GM21737 (cell line): ENCODE measurements around the gene HERPUD1.
"Not testable (repeated sequence)": the region's sequence is repeated elsewhere in the genome, so short reads cannot be mapped to it uniquely, and the experiment has no call there.

Experiments
- ATAC-seq: cut with Tn5 transposase; IDR thresholded peaks from one replicate; pipeline ENCODE4 v1.9.1; 2021; ENCODE audit warnings: mild to moderate bottlenecking, moderate library complexity; ENCODE audit not compliant: unreplicated experiment

The HERPUD1 gene

DNA sequence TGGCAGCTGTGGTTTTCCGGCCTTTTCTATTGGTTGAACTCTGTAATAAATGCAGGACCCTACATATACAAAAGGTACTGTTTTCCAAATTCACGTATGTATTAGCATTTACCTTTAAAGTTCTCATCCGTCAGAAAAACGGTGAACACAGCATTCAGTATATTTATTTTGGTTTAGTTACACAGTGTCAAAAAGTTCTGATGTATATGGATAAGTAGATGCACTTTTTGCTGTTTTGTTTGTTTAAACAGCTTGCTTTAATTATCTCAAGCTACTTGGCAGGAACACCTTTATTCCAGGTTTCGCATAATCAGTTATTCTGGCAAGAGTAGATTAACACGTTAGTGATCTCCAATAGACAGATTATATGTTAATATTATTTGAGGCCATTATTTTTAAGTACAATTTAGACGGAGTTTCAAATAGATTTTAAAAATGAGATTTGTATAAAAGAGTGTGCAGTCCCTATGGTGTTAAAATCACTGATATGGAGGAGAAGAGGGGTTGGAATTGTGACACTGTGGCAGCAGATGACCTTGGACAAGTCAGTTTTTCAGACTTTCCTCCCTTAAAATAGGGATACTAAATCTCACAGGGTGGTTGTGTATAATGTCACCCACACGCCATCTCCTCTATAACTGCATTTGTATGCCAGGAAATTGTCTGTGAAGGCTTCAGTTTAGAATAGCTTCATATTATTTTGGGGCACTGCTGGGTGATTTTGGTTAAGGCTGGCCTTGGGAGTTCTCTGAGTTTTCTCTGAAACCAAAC, 2.1 kb downstream of the HERPUD1 start:
- ATAC-seq = no peak

DNA sequence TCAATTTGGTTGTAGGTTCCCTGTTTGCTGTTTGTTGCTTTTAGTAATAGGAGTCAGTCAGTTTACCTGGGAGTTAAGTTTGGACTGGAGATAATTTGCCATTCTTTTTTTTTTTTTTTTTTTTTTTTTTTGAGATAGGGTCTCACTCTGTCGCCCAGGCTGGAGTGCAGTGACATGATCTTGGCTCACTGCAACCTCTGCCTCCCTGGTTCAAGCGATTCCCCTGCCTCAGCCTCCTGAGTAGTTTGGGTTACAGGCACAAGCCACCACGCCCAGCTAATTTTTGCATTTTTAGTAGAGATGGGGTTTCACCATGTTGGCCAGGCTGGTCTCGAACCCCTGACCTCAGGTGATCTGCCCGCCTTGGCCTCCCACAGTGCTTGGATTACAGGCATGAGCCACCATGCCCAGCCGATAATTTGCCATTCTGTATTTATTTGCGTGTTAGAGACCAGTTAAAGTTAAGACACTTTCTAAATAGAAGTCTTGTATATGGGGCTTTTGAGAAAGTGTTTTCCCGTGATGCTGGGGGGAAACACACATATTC, 2.7 kb downstream of the HERPUD1 start:
- not testable (repeated sequence) for ATAC-seq

- no peak for ATAC-seq
Measured at GRCh38 chr16:56935201-56935600, 3.3 kb downstream of the HERPUD1 start.

- ATAC-seq = no peak
Measured at GRCh38 chr16:56936491-56936890, 4.5 kb downstream of the HERPUD1 start.

DNA sequence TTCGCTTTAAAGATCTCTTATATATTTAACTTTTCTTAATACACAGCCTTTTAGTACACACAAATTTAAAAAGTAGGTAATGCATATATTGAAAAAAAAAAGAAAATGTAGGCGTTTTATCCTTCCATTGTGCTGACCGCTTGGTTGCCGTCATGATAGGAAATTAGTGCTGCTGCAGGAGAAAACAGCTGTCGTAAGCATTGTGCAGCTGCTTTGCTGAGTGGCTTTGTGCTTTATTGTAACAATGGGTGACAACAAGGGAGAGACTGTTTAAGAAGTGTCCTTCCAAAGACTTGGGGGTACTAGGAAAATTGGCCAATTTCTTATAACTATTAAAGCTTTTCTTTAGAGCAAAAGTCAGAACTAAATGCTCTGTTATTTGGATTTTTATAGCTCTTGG, 5.0 kb downstream of the HERPUD1 start:
- ATAC-seq = no peak

GRCh38 chr16:56938664-56939513, 6.9 kb downstream of the HERPUD1 start:
- no peak for ATAC-seq

DNA sequence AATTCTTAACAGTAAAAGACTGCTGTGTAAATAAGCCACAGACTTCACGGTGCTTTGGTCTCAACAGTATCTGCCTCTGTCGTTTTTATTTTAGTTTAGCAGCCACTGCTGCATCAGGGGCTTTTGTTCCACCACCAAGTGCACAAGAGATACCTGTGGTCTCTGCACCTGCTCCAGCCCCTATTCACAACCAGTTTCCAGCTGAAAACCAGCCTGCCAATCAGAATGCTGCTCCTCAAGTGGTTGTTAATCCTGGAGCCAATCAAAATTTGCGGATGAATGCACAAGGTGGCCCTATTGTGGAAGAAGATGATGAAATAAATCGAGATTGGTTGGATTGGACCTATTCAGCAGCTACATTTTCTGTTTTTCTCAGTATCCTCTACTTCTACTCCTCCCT, 7.9 kb downstream of the HERPUD1 start:
- no peak for ATAC-seq

DNA sequence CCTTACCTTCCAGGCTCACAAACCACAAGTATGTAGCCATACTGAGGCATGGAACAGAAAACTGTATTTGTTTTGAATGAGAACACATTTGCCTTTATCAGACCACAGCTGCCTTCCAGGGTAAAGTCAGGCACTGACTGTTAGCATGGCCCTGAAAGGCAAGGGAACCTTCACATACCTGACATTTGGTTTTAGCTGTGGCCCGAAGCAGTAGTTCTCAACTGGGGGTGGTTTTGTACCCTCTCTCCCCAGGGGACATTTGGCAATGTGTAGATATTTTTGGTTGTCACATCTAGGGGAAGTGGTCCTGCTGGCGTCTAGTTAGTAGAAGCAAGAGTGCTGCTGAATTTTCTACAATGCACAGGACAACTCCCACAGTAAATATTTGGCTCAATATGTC, 9.2 kb downstream of the HERPUD1 start:
- ATAC-seq = no peak

GRCh38 chr16:56941856-56942331, 10.0 kb downstream of the HERPUD1 start:
- no peak for ATAC-seq

DNA sequence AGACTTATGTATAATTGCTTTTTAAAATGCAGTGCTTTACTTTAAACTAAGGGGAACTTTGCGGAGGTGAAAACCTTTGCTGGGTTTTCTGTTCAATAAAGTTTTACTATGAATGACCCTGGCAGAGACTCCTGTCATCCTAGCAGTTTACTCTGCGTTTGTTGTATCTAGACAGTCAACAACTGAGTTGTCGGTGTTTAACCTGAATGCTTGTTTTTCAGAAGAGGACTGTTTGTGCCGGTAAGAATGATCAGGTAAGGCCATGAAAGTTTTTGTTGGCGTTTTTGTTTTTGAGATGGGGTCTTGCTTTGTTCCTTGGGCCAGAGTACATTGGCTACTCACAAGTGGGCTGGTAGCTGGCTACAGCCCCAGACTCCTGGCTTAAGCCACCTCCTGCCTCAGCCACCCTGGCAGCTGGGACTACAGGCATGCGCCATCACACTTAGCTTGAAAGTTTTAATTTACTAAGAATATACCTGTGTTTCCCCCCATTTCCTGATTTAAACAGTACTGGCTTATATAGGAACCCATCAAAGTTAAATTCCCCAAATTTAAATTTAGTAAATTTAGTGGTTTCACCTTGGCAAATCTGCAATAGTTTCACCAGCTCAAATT, 11.9 kb downstream of the HERPUD1 start:
- ATAC-seq = no peak

DNA sequence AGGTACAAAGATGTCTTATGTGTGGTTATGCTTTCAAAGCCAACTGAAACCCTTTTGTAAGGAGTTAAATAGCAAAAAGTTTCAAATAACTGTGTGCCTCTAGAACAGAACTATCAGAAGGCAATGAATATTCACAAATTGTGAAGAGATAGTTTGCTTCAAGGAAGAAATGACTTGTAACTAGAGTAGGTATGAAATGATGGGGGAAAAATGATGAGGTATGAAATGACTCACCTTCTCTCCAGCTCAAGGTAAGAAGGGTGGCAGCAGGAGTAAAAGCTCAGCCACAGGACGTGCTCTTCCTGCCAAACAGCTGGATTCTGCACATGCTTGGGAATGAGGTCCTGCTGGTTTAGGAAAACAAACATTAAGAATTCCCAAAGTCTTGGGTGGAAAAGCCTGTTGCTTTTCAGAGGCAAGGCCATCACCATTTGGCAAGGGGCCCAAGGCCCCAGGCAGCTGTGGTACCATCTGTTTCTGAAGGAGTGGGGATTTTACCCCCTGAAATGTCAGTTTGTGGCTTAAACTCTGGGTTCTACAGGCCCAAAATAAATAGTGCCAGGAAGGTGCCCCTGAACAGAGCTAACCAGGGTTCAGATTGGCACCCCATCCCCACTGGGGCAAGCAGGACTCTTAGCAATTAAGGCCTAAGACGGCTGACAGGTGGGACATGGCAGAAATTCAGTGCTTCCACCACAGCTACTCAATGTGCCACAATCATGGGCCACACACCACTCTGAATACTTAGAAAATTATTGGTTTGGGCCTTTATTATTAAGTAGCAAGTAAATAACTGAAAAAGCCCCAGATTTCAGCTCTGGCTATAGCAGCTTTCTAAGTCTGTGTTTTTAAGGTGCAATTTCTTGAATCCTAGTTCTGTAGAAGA, 13.3 kb downstream of the HERPUD1 start:
- ATAC-seq = peak; percentile 31

DNA sequence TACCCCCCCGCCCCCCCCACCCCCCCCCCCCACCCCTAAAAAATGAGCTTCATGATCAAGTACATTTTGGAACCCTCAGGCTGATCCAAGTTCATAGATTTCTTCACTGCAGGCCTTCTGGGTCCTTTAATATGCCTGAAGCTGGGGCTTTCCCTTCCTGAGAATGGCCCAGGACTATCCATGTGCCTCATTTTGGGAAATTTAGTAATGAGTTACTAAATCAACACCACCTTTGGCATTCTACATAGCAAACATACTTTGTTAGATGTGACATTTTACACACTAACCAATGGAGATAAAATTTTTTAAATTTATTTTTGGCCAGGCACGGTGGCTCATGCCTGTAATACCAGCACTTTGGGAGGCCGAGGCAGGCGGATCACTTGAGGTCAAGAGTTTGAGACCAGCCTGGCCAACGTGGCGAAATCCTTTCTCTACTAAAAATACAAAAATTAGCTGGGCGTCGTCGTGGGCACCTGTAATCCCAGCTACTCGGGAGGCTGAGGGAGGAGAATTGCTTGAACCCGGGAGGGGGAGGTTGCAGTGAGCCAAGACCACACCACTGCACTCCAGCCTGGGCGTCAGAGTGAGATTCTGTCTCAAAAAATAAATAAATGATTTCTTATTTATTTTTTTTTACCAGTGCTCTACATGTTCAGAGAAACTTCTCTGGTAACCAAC, 14.0 kb downstream of the HERPUD1 start:
- ATAC-seq = no peak

DNA sequence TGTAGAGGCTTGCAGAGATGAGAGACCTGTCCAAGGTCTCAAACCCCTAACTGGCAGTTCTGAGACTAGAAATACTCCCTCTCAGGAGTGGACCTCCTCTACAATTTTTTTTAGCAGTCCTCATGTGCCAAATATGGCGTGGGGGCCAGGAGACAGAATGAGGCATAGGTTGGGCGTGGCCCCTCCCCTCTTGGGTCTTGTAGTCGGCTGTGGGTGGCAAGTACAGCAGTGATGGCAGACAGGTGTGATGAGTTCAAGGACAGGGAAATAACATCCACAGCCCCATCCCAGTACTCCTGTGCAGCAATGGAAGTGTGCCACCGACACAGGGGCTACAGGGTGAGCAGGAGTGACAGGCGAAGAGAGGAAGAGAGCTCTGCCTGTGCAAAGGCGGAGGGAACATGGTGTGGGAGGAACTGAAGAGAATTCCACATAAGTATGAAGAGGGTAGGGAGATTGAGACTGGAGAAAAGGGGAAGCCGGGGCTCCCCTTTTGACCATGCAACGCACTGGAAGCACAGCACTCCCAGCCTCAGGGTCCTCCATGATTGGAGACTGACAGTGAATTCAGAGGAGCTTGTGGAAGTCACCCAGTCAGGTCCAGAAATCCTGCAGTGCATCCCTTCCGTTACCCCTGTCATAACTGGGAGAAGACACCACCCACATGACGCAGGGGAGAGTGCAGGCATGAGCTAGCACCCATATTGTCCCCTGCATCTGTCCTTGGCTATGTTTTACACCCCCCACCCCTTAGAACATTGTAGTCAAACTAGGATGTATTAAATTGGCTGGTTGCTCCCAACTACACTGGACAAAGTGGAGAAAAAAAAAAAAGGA, 15.0 kb downstream of the HERPUD1 start:
- no peak for ATAC-seq

DNA sequence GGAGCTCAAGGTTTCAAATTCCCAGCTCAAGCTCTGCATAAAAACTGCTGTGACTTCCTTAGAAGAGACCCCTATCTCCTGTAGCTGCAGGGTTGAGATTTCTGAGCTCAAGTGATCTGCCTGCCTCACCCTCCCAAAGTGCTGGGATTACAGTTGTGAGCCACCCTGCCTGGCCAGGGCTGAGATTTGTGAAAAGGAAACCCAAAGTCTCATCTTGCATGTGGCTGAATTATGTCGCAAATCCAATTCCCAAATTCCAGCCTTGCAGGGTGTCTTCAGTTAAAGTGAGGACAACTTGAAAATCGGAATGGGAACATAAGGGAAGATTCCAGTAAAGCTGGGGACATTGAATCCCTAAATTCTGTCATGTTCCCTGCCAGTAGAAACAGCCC, 15.7 kb downstream of the HERPUD1 start:
- no peak for ATAC-seq

- ATAC-seq = no peak
Measured at GRCh38 chr16:56948234-56948633, 16.3 kb downstream of the HERPUD1 start.

DNA sequence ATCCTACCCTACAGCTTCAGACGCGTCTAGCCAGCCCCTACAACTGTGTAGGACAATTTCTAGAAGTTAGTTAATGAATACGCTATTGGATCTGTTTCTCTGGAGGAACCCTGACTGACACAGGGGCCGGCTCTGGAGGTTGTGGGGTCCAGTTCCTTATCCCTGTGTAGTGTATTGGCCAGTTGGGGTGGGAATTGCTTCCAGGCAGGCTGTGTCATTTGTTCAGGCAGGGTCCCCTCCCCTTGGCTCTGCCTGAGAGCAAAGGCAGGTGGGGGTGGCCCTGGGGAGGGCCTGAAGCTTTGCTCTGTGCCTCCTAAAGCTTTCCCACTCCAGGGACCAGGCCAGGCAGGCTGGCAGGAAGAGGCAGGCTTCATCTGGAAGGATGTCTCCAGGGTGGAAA, 18.1 kb downstream of the HERPUD1 start:
- ATAC-seq = no peak

DNA sequence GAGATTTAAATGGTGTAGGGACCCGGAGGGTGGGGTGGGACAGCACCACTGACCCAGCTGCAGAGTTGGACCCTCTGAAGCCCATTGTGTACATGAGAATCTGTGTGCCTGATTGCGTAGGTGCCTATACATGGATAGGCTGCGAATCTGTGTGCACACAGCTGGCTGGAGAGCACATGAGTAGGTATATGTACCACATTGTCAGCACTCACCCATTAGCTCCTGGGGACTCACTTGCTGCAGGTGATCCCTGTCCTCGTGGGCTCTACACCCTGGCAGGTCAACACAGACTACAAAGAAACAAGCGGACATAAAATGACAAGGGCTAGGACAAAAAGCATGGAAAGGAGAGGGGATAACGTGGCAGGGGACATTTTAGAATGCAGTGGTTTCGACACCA, 18.5 kb downstream of the HERPUD1 start:
- no peak for ATAC-seq

GRCh38 chr16:56950881-56951771, 19.2 kb downstream of the HERPUD1 start:
- ATAC-seq = no peak
